ELF-1 (cell line): Measurements from ENCODE around the gene KCNK1.

Experiments used
- DNase-seq: peaks from one replicate; pipeline ENCODE4 v3.0.0-alpha.2; 2016; ENCODE audit warnings: low read depth, low spot score

The KCNK1 gene

GRCh38 chr1:233636503-233636877, 22.6 kb downstream of the KCNK1 start:
- DNase-seq = no peak

GRCh38 chr1:233638513-233638912, 24.6 kb downstream of the KCNK1 start:
- DNase-seq = no peak

- no peak for DNase-seq
Measured at GRCh38 chr1:233639611-233640010, 25.7 kb downstream of the KCNK1 start.

- DNase-seq = no peak
Measured at GRCh38 chr1:233640179-233640578, 26.3 kb downstream of the KCNK1 start.

GRCh38 chr1:233641029-233641428, 27.1 kb downstream of the KCNK1 start:
- DNase-seq = no peak

- no peak for DNase-seq
Measured at GRCh38 chr1:233647073-233647472, 33.2 kb downstream of the KCNK1 start.

GRCh38 chr1:233647636-233648035, 33.7 kb downstream of the KCNK1 start:
- DNase-seq = no peak

- DNase-seq = no peak
Measured at GRCh38 chr1:233651061-233651460, 37.2 kb downstream of the KCNK1 start.

- DNase-seq = no peak
Measured at GRCh38 chr1:233651563-233652233, 37.8 kb downstream of the KCNK1 start.

- no peak for DNase-seq
Measured at GRCh38 chr1:233652526-233652925, 38.6 kb downstream of the KCNK1 start.

- no peak for DNase-seq
Measured at GRCh38 chr1:233654658-233655280, 40.9 kb downstream of the KCNK1 start.

- no peak for DNase-seq
Measured at GRCh38 chr1:233655301-233655740, 41.4 kb downstream of the KCNK1 start.

- DNase-seq = no peak
Measured at GRCh38 chr1:233656032-233656635, 42.2 kb downstream of the KCNK1 start.

- no peak for DNase-seq
Measured at GRCh38 chr1:233656687-233657086, 42.8 kb downstream of the KCNK1 start.

GRCh38 chr1:233657466-233657865, 43.6 kb downstream of the KCNK1 start:
- DNase-seq = no peak

GRCh38 chr1:233659495-233659894, 45.6 kb downstream of the KCNK1 start:
- no peak for DNase-seq

- no peak for DNase-seq
Measured at GRCh38 chr1:233661376-233662159, 47.7 kb downstream of the KCNK1 start.

- DNase-seq = no peak
Measured at GRCh38 chr1:233662575-233663304, 48.8 kb downstream of the KCNK1 start.

- no peak for DNase-seq
Measured at GRCh38 chr1:233664253-233664652, 50.3 kb downstream of the KCNK1 start.

- no peak for DNase-seq
Measured at GRCh38 chr1:233664804-233665574, 51.1 kb downstream of the KCNK1 start.
